HT1080 (cell line): ENCODE measurements around the gene LMNTD1. TPM values are rescaled to one million over a fixed set of nuclear protein-coding genes. Genes with fewer than 3 reads are reported as not detected.

Experiments used
- DNase-seq: peaks from one replicate; pipeline ENCODE4 v3.0.0-alpha.2; 2015; ENCODE audit warnings: low read depth
- total RNA-seq: library from RNA; depleted of rRNA; stranded (reverse); fragments of >200 nt; shearing (Covaris generic); gene quantifications from 2 replicates; pipeline ENCODE4 v1.2.3, GENCODE V29; 2014

LMNTD1 gene
- total RNA-seq, 1 experiment from 2014 or later, result not detected

GRCh38 chr12:25556153-25556552, 3.1 kb upstream of the LMNTD1 start:
- no peak for DNase-seq

DNA sequence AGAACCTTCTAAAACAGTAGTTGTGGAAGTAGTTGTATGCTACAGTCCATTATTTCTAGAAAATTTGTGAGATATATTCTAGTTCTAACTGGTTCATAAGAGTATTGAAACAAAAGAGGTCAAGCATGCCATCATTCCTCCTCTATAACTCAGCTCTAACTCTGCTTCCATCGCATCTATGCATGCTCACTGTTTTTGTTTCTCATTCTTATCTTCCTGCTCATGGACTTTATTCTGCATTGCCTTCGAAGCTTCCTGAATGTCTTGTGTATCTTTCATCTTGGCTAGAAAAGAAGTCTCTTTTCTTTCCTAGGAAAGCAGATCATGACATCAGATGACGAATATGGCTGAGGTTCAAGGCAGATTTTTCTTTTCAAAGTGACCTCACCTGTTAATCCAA, 402 bp downstream of the LMNTD1 start:
- DNase-seq, result no peak

DNA sequence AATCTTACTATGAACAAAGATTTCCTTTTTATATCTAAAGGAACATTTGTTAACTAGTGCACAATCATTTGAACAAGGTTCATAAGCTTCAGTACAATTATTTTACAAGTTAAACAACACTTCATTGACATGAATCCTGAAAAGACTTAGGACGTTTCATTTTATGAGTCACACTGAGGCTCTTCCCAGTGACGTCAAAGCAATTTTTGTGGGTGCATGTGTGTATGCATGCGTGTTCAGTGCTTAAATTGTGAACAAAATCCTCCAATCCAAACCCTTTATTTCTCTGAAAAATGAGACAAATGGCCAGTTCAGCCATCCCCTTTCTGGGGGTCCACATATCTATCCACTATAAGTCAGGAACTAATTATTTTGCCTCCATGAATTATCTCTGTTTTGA, 2.9 kb downstream of the LMNTD1 start:
- peak; percentile 44 for DNase-seq

GRCh38 chr12:25549120-25549519, 4.0 kb downstream of the LMNTD1 start:
- DNase-seq, result no peak

GRCh38 chr12:25546318-25546717, 6.8 kb downstream of the LMNTD1 start:
- peak; percentile 16 for DNase-seq

DNA sequence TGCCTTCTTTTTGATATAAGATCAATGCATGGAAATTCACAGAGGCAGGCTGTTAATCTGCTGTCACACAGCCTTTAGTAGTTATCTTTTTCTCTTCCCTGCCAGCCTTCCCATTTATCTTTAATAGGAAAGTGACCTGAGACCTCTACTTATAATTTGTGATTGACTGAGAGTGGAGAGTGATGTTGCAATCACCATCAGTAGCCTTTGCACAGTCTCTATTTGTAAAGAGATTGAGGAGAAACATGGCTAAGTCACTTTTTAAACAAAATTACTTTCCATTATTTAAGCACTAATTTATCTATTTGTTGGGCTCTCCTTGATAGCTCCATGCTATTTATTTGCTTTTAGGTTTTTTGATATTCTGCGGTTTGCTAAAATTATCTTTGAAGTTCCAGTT, 19.9 kb downstream of the LMNTD1 start:
- no peak for DNase-seq

GRCh38 chr12:25531502-25532052, 21.5 kb downstream of the LMNTD1 start:
- no peak for DNase-seq

GRCh38 chr12:25529738-25530137, 23.3 kb downstream of the LMNTD1 start:
- DNase-seq, result peak; percentile 60

DNA sequence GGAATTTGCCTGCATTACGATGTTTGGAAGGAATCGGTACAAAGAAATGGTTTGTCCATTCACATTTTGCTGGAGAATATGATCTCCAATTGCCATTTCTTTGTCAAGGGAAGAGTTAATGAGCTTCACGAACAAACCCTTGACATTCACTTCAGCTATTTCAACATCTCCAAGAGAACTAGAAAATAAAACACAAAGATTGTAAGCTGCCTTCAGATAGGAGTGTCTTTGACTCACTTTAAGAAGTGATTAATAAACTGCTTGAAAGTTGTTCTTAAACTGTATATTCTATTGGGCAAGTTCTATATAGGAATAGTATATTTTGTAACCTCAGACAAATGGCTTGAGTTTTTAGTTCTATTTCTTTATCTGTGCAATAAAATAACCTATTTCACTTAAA, 26.3 kb downstream of the LMNTD1 start:
- no peak for DNase-seq

- no peak for DNase-seq
Observed at GRCh38 chr12:25524366-25524765, 28.7 kb downstream of the LMNTD1 start.

DNA sequence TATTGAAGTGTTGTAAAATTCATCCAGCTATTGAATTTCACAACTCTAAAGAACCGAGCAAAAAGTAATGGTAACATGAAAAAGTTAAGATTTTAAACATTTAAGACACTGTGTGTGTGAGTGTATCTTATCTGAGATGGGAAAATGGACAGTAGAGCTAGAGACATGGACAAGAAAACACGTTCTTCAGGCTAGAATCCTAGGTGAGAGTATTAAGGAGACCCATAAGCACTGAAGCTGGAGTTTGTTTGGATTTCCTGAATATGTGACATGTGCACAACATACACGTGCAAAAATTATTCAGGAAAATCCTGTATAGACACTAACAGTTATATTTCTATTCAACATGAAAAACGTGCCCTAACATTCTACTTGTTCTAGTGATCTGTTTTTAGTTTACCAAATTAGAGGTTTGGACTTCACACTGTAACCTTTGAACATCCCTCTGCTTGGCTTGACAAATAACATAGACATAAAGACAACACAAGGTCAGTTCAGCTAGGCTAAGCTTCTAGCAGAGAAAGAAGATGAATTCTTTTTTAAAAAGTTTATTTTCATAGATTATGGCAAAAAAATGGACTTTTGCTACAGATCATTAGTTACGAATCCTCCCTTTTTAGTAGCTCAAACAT, 31.3 kb downstream of the LMNTD1 start:
- DNase-seq, result no peak

- peak; percentile 58 for DNase-seq
Observed at GRCh38 chr12:25518512-25518911, 34.6 kb downstream of the LMNTD1 start.

DNA sequence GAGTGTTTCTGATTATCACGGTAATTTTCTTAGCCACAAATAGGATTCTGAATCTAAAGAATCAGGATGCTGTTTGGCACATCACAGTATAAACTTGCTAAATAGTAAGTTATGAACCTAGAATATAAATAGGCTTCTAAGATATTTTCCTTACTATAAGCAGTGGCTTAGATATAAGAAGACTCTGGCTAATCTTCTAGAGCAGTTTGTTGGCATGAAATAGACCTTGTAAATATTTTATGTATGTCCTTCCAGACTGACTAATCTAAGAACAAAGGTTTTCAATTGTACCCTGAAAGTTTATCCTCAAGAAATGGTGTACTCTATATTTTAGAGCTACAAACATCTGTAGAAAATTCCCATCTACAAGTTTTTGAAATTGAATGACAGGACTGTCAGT, 48.3 kb downstream of the LMNTD1 start:
- DNase-seq, result no peak

GRCh38 chr12:25503666-25504065, 49.4 kb downstream of the LMNTD1 start:
- DNase-seq, result no peak

DNA sequence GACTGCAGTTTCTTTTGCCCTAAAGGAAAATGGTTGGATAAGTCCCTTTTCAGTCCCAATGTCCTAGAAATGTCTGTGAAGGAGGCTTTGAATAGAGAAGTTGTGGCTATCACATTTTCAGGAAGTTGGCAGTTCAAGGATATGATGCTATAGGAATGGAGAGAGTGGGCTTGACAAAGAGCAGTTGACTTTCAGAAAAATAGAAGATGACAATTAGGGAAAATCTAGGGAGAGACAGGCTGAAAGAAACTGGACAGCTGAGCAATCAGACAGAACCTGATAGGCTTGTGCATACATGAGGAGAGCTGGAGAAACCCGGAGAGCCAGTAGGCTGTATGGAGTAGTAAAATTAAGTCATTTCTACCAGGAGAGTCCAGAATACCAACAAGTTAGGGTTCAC, 50.5 kb downstream of the LMNTD1 start:
- no peak for DNase-seq

DNA sequence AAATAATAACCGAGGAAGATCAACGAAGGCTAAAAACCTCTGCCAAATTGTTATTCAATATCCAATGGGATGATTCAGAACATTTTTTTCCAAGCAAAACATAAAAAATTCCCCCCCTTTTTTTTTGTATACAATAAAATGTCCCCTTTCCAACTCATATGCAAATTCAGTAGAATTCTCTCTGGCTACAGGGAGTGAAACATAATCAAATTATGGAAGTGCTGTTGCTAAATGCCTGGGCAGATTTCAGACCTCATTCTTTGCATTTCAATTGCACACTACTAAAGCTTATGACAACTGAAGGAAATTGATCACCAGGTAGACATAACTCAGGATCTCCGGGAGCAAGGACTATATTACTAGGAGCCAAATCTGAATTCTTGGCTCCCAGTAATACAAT, 51.0 kb downstream of the LMNTD1 start:
- no peak for DNase-seq

GRCh38 chr12:25501549-25501948, 51.5 kb downstream of the LMNTD1 start:
- DNase-seq, result no peak

GRCh38 chr12:25500651-25501050, 52.4 kb downstream of the LMNTD1 start:
- DNase-seq, result no peak

DNA sequence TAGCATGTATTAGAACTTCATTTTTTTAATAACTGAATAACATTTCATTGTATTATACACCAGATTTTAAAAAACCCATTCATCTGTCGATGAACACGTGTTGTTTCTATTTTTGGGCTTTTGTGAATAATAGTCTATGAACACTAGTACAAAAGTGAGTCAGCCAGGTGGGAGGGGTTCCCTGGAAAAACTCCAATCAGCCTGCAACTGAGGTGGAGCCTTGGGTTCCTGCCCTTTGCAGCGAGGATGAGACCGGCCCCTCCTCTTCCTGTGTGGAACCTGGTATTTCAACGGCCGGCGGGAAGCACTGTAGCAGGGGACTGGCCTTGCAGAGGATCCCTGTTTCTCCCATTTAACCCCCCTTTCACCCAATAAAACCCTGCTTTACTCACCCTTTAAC, 56.1 kb downstream of the LMNTD1 start:
- DNase-seq, result peak; percentile 72

DNA sequence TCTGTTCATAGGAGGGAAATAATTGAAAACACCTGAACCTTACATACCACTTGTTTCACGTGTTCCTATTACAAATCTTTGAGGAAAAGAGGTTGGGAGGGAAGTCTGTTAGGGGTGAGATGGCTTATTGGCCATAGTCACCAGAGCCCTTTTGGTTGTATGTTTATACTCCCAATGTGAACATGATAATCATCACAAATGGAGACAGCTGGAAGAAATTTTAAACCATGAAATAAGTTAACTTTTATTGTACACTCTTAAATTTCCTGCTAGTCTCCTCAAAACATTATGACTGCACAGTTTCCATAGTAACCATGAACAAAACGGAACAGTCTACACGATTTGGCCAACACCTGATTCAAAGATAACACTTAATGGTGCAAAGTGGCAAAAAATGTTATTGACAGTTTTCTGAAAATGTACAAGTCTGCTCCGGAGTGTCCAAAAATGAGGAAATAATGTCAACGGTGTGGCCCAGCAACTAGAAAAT, 56.9 kb downstream of the LMNTD1 start:
- DNase-seq, result no peak

- peak; percentile 87 for DNase-seq
Observed at GRCh38 chr12:25495331-25496097, 57.6 kb downstream of the LMNTD1 start.

DNA sequence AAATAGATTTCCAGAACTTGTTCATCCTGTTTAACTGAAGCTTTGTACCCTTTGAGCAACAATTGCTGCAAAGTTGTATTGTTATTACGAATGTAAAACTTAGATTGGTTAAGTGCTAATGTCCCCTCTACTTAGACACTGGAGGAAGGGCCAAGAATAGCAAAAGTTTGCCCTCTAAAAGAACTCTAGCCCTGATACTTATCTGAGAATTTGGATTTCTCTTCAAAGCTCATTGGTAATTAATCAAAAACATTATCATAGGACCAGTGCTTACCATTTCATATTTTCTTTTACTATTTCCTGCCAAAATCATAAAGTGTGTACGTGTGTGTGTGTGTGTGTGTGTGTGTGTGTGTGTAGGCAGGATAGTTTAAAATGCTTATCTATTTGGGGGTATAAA, 58.2 kb downstream of the LMNTD1 start:
- no peak for DNase-seq

DNA sequence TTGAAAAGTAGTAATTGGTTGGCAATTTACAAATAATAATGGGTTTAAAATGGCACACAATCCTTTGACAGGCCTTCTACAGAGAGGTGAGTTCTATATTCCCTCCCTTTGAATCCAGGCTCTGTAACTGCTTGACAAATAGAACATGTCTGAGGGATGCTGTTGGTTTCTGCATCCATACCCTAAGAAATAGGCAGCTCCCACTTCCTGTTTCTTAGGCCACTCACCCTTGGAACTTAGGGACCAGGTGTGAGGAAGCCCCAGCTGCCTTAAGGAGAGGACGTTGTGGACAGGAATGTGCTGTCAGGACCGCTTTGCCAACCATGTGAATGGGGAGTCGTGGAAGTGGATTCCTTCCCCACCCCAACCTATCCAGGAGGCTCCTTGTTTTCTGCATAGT, 59.4 kb downstream of the LMNTD1 start:
- DNase-seq, result no peak
